Mucosa of gallbladder (tissue), 1 donor: Measurements from ENCODE around the gene DTL. TPM values are rescaled to one million over a fixed set of nuclear protein-coding genes. Genes with fewer than 3 reads are reported as not detected.

Experiments used
- DNase-seq: peaks from one replicate; pipeline ENCODE4 v3.0.0-alpha.2; 2020; ENCODE audit warnings: low spot score
- total RNA-seq: library from RNA; stranded (reverse); gene quantifications from one replicate; pipeline ENCODE4 v1.2.1, GENCODE V29; 2021
- donor health status: DM: no; HTN: no; CAD: no.

DTL gene
- total RNA-seq, 1 donor from 2014 or later = 2.9 TPM

GRCh38 chr1:212129781-212130180 is 94.2 kb downstream of the DTL start:
- no peak for DNase-seq

- no peak for DNase-seq
These were observed 96.5 kb downstream of the DTL start for GRCh38 chr1:212132025-212132424.

- no peak for DNase-seq
These were observed 97.8 kb downstream of the DTL start for GRCh38 chr1:212133319-212133718.

GRCh38 chr1:212135166-212135565 is 99.6 kb downstream of the DTL start:
- DNase-seq = no peak

GRCh38 chr1:212137854-212138253 is 102.3 kb downstream of the DTL start:
- no peak for DNase-seq

- no peak for DNase-seq
These were observed 102.9 kb downstream of the DTL start for GRCh38 chr1:212138457-212138856.

GRCh38 chr1:212139526-212140135 is 104.1 kb downstream of the DTL start:
- DNase-seq = no peak

- no peak for DNase-seq
These were observed 105.9 kb downstream of the DTL start for GRCh38 chr1:212141404-212141803.

- no peak for DNase-seq
These were observed 107.5 kb downstream of the DTL start for GRCh38 chr1:212142883-212143530.

GRCh38 chr1:212147581-212148033 is 112.1 kb downstream of the DTL start:
- DNase-seq = no peak

GRCh38 chr1:212149566-212149965 is 114.0 kb downstream of the DTL start:
- DNase-seq = no peak

GRCh38 chr1:212152308-212152693 is 116.8 kb downstream of the DTL start:
- no peak for DNase-seq

GRCh38 chr1:212152869-212153268 is 117.3 kb downstream of the DTL start:
- no peak for DNase-seq

GRCh38 chr1:212153635-212154034 is 118.1 kb downstream of the DTL start:
- DNase-seq = no peak

Other genes starting within 250 kb of the DTL start
- gene LPGAT1, start 205.0 kb upstream of the DTL start, total RNA-seq = 51.4 TPM
- 13.4 TPM for gene INTS7, start 191 bp upstream of the DTL start, total RNA-seq
- gene PPP2R5A, start 249.7 kb downstream of the DTL start, total RNA-seq = 53.3 TPM